ENCODE measurements around the gene CASKIN1. TPM values are rescaled to one million over a fixed set of nuclear protein-coding genes. Genes with fewer than 3 reads are reported as not detected.
A peak's percentile ranks its signal among the peaks of the same experiment; 100 is the strongest.

Gene CASKIN1
- polyA plus RNA-seq, 3 donors = 1.8 to 2.6 (median 1.9) TPM

- no peak for DNase-seq
Measured at GRCh38 chr16:2157480-2158261, 38.7 kb downstream of the CASKIN1 start.

GRCh38 chr16:2156849-2157224 lies 39.6 kb downstream of the CASKIN1 start:
- no peak for DNase-seq

GRCh38 chr16:2155977-2156848 lies 40.2 kb downstream of the CASKIN1 start:
- DNase-seq = no peak

- peak; percentile 100 for DNase-seq
Measured at GRCh38 chr16:2155091-2155950, 41.1 kb downstream of the CASKIN1 start, which contains the start of gene TRAF7. TRAF7 (plus strand) TSS chr16:2155782; CDS start chr16:2163921, 8,139 bp downstream.

GRCh38 chr16:2154533-2155090 lies 41.8 kb downstream of the CASKIN1 start:
- no peak for DNase-seq

- DNase-seq = no peak
Measured at GRCh38 chr16:2152695-2153506, 43.5 kb downstream of the CASKIN1 start.

- no peak for DNase-seq
Measured at GRCh38 chr16:2151188-2152091, 45.0 kb downstream of the CASKIN1 start.

- DNase-seq = no peak
Measured at GRCh38 chr16:2150418-2151187, 45.8 kb downstream of the CASKIN1 start.

- DNase-seq = no peak
Measured at GRCh38 chr16:2149630-2150417, 46.6 kb downstream of the CASKIN1 start.

- DNase-seq = no peak
Measured at GRCh38 chr16:2148714-2149629, 47.4 kb downstream of the CASKIN1 start.

- peak; percentile 69 for DNase-seq
Measured at GRCh38 chr16:2147981-2148671, 48.3 kb downstream of the CASKIN1 start, which contains the start of gene RAB26. RAB26 (plus strand) TSS chr16:2148625; CDS start chr16:2148784, 159 bp downstream.

- no peak for DNase-seq
Measured at GRCh38 chr16:2147378-2147777, 49.0 kb downstream of the CASKIN1 start.

GRCh38 chr16:2145843-2146242 lies 50.6 kb downstream of the CASKIN1 start:
- no peak for DNase-seq

- DNase-seq = no peak
Measured at GRCh38 chr16:2143878-2144485, 52.4 kb downstream of the CASKIN1 start.

Measured in renal pelvis (tissue), 4 donors.